ENCODE data around the gene ZFR2.
"Not testable (repeated sequence)": the region's sequence is repeated elsewhere in the genome, so short reads cannot be mapped to it uniquely, and the experiment has no call there.

DNA sequence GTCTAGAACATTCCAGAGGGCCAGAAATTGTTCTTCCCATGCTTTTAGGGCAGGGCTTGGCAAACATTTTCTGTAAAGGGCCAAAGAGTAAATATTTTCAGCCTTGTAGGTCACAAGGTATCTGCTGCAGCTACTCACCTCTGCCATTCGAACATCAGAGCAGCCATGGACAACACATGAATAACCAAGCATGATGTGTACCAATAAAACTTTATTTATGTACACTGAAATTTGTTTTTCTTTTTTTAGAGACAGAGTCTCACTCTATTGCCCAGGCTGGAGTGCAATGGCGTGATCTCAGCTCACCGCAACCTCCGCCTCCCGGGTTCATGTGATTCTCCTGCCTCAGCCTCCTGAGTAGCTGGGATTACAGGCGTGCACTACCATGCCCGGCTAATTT is 111.1 kb downstream of the ZFR2 start:
- TF ChIP-seq POLR2A (IDR thresholded peaks at IDR 0.05; ENCODE audit: low read depth); POLR2AphosphoS5 (IDR thresholded peaks at IDR 0.05): not testable (repeated sequence)
